Measurements from ENCODE around the gene HPSE. TPM values are rescaled to one million over a fixed set of nuclear protein-coding genes. Genes with fewer than 3 reads are reported as not detected.
A peak's percentile ranks its signal among the peaks of the same experiment; 100 is the strongest.

The HPSE gene
- total RNA-seq, 1 experiment from 2014 or later = 12.6 TPM

DNA sequence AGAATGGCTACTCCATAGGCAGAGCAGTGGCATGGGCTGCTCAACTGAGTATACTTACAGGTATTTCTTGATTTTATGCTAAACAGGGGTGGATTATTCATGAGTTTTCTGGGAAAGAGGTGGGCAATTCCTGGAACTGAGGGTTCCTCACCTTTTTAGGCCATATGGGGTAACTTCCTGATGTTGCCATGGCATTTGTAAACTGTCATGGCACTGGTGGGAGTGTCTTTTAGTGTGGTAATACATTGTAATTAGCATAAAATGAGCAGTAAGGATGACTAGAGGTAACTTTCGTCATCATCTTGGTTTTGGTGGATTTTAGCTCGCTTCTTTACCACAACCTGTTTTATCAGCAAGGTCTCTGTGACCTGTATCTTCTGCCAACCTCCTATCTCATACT is 48.2 kb upstream of the HPSE start:
- peaks cover 0 to 9% of the 10 kb centered on the region in 2 experiments; a peak in 1 of 4 replicates for H3K4me1 ChIP-seq (ENCODE audit: control insufficient read depth in 1 of 2, insufficient read depth in 2 of 2, low read length in 2 of 2)
- BruUV-seq (replicated peaks) = no TSS peak
- no peaks in the 10 kb centered on the region for H3K36me3 ChIP-seq (ENCODE audit: control insufficient read depth in 1 of 2, insufficient read depth in 2 of 2, low read length in 2 of 2)
- no peak overlapping the region for H2AFZ ChIP-seq (ENCODE audit: low read depth, low read length, poor library complexity, severe bottlenecking)
- no peak overlapping the region for H3K9ac ChIP-seq (ENCODE audit: low read length)
- ChIA-PET CTCF (no interaction called here), RAD21 (ENCODE audit: low non-redundant PET in 1 of 2, low total read pairs in 2 of 2, uncharacterized antibody in 2 of 2, unreplicated experiment in 2 of 2) (no interaction called here), POLR2A (no interaction called here)
- H3K4me3 ChIP-seq (replicated peaks in 1 of 2; ENCODE audit: low read depth in 1 of 2, low read length in 2 of 2) = no peak overlapping the region
- ATAC-seq (no peak), DNase-seq (ENCODE audit: low read depth, low spot score) (no peak)
- no peak overlapping the region for H3K4me2 ChIP-seq (ENCODE audit: low read length)
- H3K9me2 ChIP-seq (ENCODE audit: insufficient read depth) = no peaks in the 10 kb centered on the region
- H3K79me2 ChIP-seq (ENCODE audit: insufficient read depth, low read length) = no peaks in the 10 kb centered on the region
- TF ChIP-seq, protein P1, sequence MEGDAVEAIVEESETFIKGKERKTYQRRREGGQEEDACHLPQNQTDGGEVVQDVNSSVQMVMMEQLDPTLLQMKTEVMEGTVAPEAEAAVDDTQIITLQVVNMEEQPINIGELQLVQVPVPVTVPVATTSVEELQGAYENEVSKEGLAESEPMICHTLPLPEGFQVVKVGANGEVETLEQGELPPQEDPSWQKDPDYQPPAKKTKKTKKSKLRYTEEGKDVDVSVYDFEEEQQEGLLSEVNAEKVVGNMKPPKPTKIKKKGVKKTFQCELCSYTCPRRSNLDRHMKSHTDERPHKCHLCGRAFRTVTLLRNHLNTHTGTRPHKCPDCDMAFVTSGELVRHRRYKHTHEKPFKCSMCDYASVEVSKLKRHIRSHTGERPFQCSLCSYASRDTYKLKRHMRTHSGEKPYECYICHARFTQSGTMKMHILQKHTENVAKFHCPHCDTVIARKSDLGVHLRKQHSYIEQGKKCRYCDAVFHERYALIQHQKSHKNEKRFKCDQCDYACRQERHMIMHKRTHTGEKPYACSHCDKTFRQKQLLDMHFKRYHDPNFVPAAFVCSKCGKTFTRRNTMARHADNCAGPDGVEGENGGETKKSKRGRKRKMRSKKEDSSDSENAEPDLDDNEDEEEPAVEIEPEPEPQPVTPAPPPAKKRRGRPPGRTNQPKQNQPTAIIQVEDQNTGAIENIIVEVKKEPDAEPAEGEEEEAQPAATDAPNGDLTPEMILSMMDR (IDR thresholded peaks at IDR 0.05 in 2 of 3, conservative IDR thresholded peaks at IDR 0.05 in 1 of 3; ENCODE audit: borderline replicate concordance in 1 of 3, insufficient read depth in 1 of 3, low read depth in 2 of 3, low read length in 2 of 3) = no peak
- no peak for TF ChIP-seq ZNF274 (IDR thresholded peaks at IDR 0.05; ENCODE audit: low read depth, low read length)
- no peak for TF ChIP-seq ZFX (IDR thresholded peaks at IDR 0.05)
- TF ChIP-seq, protein P2, sequence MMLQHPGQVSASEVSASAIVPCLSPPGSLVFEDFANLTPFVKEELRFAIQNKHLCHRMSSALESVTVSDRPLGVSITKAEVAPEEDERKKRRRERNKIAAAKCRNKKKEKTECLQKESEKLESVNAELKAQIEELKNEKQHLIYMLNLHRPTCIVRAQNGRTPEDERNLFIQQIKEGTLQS (IDR thresholded peaks at IDR 0.05) = no peak
- no peak for TF ChIP-seq YY1 (IDR thresholded peaks at IDR 0.05; ENCODE audit: extremely low read depth, insufficient replicate concordance, low read depth, low read length)
- TF ChIP-seq CEBPB (IDR thresholded peaks at IDR 0.05; ENCODE audit: low read depth) = no peak
- H3K27ac ChIP-seq (ENCODE audit: low read depth, low read length) = no peak overlapping the region
- no peaks in the 10 kb centered on the region for H4K20me1 ChIP-seq (ENCODE audit: insufficient read depth)
- H3K27me3 ChIP-seq (ENCODE audit: insufficient read depth, low read length) = no peaks in the 10 kb centered on the region
- H3K9me3 ChIP-seq (ENCODE audit: control insufficient read depth in 1 of 2, insufficient read depth in 1 of 2, low read depth in 1 of 2, low read length in 2 of 2) = peaks cover 0 to 8% of the 10 kb centered on the region in 2 experiments; a peak in 1 of 4 replicates
- intact Hi-C loops (cut with micrococcal nuclease) = no loop called here

DNA sequence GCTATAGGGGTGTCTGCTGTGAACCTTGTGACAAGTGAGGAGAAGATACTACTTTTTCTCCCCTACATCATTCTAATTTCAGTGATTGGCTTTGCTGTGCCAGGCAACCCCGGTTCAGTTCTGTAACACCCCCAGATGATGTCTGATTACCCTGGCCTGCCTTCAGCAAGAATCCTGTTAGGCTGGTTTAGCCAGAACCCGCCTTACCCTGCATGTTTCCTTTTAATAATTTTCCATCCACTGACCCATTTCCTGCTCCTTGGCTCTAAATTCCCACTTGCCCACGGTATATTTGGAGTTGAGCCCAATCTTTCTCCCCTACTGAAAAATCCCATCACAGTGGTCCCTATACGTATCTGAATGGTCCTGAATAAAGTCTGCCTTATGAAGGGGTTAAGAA is 46.5 kb upstream of the HPSE start:
- no peak overlapping the region for H3K27ac ChIP-seq (ENCODE audit: low read depth, low read length)
- ChIA-PET RAD21 (ENCODE audit: low non-redundant PET in 1 of 2, low total read pairs in 2 of 2, uncharacterized antibody in 2 of 2, unreplicated experiment in 2 of 2) (no interaction called here), CTCF (no interaction called here), POLR2A (no interaction called here)
- H3K79me2 ChIP-seq (ENCODE audit: insufficient read depth, low read length) = no peaks in the 10 kb centered on the region
- H4K20me1 ChIP-seq (ENCODE audit: insufficient read depth) = no peaks in the 10 kb centered on the region
- peaks cover 0 to 9% of the 10 kb centered on the region in 2 experiments; a peak in 1 of 4 replicates for H3K4me1 ChIP-seq (ENCODE audit: control insufficient read depth in 1 of 2, insufficient read depth in 2 of 2, low read length in 2 of 2)
- H3K4me3 ChIP-seq (replicated peaks in 1 of 2; ENCODE audit: low read depth in 1 of 2, low read length in 2 of 2) = no peak overlapping the region
- DNase-seq (ENCODE audit: low read depth, low spot score) = no peak
- no peak for ATAC-seq
- H3K27me3 ChIP-seq (ENCODE audit: insufficient read depth, low read length) = no peaks in the 10 kb centered on the region
- TF ChIP-seq CBX3 (IDR thresholded peaks at IDR 0.05; ENCODE audit: low read depth) = no peak
- TF ChIP-seq, protein P3, sequence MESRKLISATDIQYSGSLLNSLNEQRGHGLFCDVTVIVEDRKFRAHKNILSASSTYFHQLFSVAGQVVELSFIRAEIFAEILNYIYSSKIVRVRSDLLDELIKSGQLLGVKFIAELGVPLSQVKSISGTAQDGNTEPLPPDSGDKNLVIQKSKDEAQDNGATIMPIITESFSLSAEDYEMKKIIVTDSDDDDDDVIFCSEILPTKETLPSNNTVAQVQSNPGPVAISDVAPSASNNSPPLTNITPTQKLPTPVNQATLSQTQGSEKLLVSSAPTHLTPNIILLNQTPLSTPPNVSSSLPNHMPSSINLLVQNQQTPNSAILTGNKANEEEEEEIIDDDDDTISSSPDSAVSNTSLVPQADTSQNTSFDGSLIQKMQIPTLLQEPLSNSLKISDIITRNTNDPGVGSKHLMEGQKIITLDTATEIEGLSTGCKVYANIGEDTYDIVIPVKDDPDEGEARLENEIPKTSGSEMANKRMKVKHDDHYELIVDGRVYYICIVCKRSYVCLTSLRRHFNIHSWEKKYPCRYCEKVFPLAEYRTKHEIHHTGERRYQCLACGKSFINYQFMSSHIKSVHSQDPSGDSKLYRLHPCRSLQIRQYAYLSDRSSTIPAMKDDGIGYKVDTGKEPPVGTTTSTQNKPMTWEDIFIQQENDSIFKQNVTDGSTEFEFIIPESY (IDR thresholded peaks at IDR 0.05; ENCODE audit: extremely low read depth, insufficient replicate concordance, low read length) = no peak
- TF ChIP-seq SIN3A (IDR thresholded peaks at IDR 0.05; ENCODE audit: low read depth) = no peak
- peak; percentile 60 for TF ChIP-seq SP1 (IDR thresholded peaks at IDR 0.05; ENCODE audit: low read depth)
- no peak for TF ChIP-seq ELF1 (IDR thresholded peaks at IDR 0.05; ENCODE audit: borderline replicate concordance, low read depth)
- H2AFZ ChIP-seq (ENCODE audit: low read depth, low read length, poor library complexity, severe bottlenecking) = no peak overlapping the region
- 0 out of 2 replicates have a peak overlapping the region, but pooled peaks have one; percentile 19 for H3K4me2 ChIP-seq (ENCODE audit: low read length)
- H3K9me2 ChIP-seq (ENCODE audit: insufficient read depth) = no peaks in the 10 kb centered on the region
- BruUV-seq (replicated peaks) = no TSS peak
- no peak overlapping the region for H3K9ac ChIP-seq (ENCODE audit: low read length)
- H3K9me3 ChIP-seq (ENCODE audit: control insufficient read depth in 1 of 2, insufficient read depth in 1 of 2, low read depth in 1 of 2, low read length in 2 of 2) = peaks cover 0 to 8% of the 10 kb centered on the region in 2 experiments; a peak in 1 of 4 replicates
- no peaks in the 10 kb centered on the region for H3K36me3 ChIP-seq (ENCODE audit: control insufficient read depth in 1 of 2, insufficient read depth in 2 of 2, low read length in 2 of 2)
- intact Hi-C loops (cut with micrococcal nuclease) = no loop called here
